ENCODE results near the gene AADAC. TPM values are rescaled to one million over a fixed set of nuclear protein-coding genes. Genes with fewer than 3 reads are reported as not detected.
"Not testable (repeated sequence)": the region's sequence is repeated elsewhere in the genome, so short reads cannot be mapped to it uniquely, and the experiment has no call there.

The AADAC gene
- total and polyA plus RNA-seq, 3 donors from 2014 or later: 0.25 to 0.31 TPM; not detected in 1

DNA sequence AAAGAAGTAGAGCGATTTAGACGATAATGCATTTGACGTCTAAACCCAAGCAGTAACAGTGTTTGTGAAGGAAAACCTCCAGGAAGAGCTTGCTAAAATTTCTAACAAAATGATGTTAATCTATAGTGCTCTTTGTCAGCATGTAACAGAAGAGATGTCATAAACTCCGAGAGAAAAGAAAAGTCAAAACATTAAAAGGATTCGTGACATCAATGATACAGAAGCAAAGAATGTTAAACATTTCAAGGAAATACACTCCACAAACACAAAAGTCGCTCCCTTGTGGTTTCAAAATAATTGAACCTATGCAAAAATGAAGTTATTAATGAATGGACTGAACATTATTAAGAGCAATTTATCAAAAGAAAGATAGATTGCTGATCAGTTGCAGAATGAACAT is 27.9 kb downstream of the AADAC start:
- DNase-seq: no peak
- H3K4me1 ChIP-seq: peaks cover 9% of the 10 kb centered on the region
- intact Hi-C loops (cut with DNase I; ENCODE audit: low total_unique reads): loop anchor here (5.0 to 10.0 kb wide), 2 partner anchors 73 to 404 kb away; no protein-coding TSS in a partner anchor
- no peaks in the 10 kb centered on the region for H3K36me3 ChIP-seq (ENCODE audit: low read depth, missing control alignments)
- H3K4me3 ChIP-seq: no peak overlapping the region
- H3K27me3 ChIP-seq: no peaks in the 10 kb centered on the region
- WGBS, 2 donors: 78 to 87% methylated on average over 6 of the region's 6 CpGs
- H3K9me3 ChIP-seq: no peaks in the 10 kb centered on the region
- TF ChIP-seq, protein P1, sequence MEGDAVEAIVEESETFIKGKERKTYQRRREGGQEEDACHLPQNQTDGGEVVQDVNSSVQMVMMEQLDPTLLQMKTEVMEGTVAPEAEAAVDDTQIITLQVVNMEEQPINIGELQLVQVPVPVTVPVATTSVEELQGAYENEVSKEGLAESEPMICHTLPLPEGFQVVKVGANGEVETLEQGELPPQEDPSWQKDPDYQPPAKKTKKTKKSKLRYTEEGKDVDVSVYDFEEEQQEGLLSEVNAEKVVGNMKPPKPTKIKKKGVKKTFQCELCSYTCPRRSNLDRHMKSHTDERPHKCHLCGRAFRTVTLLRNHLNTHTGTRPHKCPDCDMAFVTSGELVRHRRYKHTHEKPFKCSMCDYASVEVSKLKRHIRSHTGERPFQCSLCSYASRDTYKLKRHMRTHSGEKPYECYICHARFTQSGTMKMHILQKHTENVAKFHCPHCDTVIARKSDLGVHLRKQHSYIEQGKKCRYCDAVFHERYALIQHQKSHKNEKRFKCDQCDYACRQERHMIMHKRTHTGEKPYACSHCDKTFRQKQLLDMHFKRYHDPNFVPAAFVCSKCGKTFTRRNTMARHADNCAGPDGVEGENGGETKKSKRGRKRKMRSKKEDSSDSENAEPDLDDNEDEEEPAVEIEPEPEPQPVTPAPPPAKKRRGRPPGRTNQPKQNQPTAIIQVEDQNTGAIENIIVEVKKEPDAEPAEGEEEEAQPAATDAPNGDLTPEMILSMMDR (IDR thresholded peaks at IDR 0.05): no peak
- no peak for TF ChIP-seq POLR2A (IDR thresholded peaks at IDR 0.05)
- no peak overlapping the region for H3K27ac ChIP-seq

DNA sequence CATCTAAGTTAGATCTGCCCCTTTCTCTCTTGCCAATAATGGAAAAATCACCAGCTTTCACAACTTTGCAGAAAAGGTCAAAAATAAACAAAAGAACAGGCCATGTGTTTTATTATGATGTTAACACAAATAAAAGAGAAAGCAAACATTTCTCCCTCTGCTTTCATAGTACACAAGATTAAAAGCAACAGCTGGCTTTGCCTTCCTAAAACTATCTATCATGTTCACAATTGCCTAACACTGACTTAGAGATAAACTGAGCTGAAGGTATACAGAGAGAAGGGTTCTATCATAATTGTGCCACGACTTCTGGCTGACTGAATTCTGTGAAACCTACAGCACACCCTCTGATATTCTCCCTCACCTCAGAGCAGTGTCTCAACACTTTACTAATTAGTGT is 29.4 kb downstream of the AADAC start:
- no peak overlapping the region for H3K4me3 ChIP-seq
- intact Hi-C loops (cut with DNase I; ENCODE audit: low total_unique reads): loop anchor here (5.0 to 10.0 kb wide), 2 partner anchors 72 to 406 kb away; no protein-coding TSS in a partner anchor
- H3K27ac ChIP-seq: no peak overlapping the region
- no peaks in the 10 kb centered on the region for H3K36me3 ChIP-seq (ENCODE audit: low read depth, missing control alignments)
- no peaks in the 10 kb centered on the region for H3K9me3 ChIP-seq
- WGBS, 2 donors: 54 to 77% methylated on average over 1 of the region's 1 CpG
- DNase-seq: no peak
- TF ChIP-seq POLR2A (IDR thresholded peaks at IDR 0.05): no peak
- TF ChIP-seq, protein P1 (IDR thresholded peaks at IDR 0.05): no peak
- no peaks in the 10 kb centered on the region for H3K27me3 ChIP-seq
- H3K4me1 ChIP-seq: no peaks in the 10 kb centered on the region

DNA sequence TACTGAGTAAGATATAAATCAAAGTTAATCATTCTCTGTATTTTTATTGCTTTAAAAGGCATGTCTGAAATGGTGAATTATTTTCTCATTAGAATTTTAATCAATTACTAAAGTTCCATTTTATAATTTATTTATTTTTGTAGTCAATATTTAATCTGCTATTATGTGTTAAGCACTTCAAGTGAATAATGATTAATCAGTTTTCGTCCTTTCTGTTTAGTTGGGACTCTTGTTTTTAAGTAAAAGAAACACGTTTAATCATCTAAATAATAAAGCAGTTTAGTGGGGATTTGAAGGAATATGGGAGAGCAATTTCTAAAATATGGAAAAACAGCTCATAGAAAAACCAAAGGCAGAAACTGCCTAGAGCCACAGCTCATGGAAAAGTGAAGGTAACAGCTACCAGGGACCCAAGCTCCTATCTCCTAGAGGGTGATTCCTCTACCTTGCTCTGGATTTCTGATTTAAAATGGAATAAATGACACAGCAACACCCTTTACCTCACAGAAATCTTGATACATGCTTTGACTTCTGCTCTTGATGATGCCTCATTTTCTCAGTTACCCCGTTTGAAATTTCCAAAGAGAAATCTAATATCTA is 31.5 kb downstream of the AADAC start:
- H3K27me3 ChIP-seq: no peaks in the 10 kb centered on the region
- H3K36me3 ChIP-seq (ENCODE audit: low read depth, missing control alignments): no peaks in the 10 kb centered on the region
- WGBS, 2 donors: 71 to 73% methylated on average over 3 of the region's 3 CpGs
- DNase-seq: no peak
- H3K27ac ChIP-seq: no peak overlapping the region
- intact Hi-C loops (cut with DNase I; ENCODE audit: low total_unique reads): loop anchor here (10.0 kb wide), 1 partner anchor 69 kb away; no protein-coding TSS in a partner anchor
- H3K4me1 ChIP-seq: no peaks in the 10 kb centered on the region
- TF ChIP-seq POLR2A (IDR thresholded peaks at IDR 0.05): no peak
- TF ChIP-seq, protein P1 (IDR thresholded peaks at IDR 0.05): no peak
- no peak overlapping the region for H3K4me3 ChIP-seq
- H3K9me3 ChIP-seq: no peaks in the 10 kb centered on the region

DNA sequence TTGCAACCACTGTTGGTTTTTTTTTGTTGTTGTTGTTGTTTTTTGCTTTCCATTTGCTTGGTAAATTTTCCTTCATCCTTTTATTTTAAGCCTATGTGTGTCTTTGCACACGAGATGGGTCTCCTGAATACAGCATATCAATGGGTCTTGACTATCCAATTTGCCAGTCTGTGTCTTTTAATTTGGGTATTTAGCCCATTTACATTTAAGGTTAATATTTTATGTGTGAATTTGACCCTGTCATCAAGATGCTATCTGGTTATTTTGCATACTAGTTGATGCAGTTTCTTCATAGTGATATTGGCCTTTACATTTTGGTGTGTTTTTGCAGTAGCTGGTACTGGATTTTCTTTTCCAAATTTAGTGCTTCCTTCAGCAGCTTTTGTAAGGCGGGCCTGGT is 36.1 kb downstream of the AADAC start:
- DNase-seq; H3K4me1 ChIP-seq; H3K27ac ChIP-seq; H3K4me3 ChIP-seq; H3K9me3 ChIP-seq; intact Hi-C loops (cut with DNase I; ENCODE audit: low total_unique reads); H3K36me3 ChIP-seq (ENCODE audit: low read depth, missing control alignments); H3K27me3 ChIP-seq: not testable (repeated sequence)
- 93 to 98% methylated on average over 2 of the region's 2 CpGs for WGBS, 2 donors

DNA sequence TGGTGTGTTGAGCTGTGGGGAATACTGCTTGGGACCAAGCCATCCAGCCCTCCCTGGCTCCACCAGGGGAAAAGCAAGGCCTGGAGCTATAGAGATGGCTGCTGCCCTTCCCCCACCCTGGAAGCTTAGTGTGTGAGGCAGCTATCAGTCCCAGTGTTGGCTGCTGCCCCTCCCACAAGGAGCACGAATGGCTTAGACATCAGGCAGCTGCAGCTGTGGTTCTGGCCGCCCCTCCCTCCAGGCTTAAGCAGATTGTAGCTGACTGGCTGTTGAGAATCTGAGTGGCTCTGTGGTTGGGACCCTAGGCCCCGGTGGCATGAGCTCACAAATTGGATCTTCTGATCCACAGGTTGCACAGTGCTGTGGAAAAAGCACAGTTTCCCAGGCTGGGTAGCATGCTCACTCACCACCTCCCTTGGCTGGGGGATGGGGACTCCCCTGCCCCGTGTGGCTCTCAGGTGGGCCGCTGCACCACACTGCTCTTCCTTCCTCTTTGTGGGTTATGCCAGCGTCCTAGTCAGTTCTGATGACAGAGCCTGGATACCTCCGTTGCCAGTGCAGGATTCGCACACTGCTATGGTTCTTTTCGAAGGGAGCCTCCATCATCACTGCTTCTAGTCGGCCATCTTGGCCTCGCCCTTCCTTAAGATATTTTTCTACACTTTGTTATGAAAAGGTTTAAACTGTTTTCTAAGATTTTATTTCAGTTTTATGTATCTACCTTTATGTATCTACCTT is 38.3 kb downstream of the AADAC start:
- 79 to 81% methylated on average over 9 to 11 of the region's 11 CpGs for WGBS, 2 donors
- Histone ChIP-seq H3K4me1 (no peaks in the 10 kb centered on the region), H3K9me3 (no peaks in the 10 kb centered on the region), H3K27ac (no peak overlapping the region), H3K4me3 (no peak overlapping the region), H3K27me3 (no peaks in the 10 kb centered on the region), H3K36me3 (ENCODE audit: low read depth, missing control alignments) (no peaks in the 10 kb centered on the region)
- intact Hi-C loops (cut with DNase I; ENCODE audit: low total_unique reads): no loop called here
- TF ChIP-seq, protein P1 (IDR thresholded peaks at IDR 0.05): no peak
- no peak for TF ChIP-seq POLR2A (IDR thresholded peaks at IDR 0.05)
- DNase-seq: no peak

All from testis (tissue), 3 donors.